Fibroblast of lung (primary cell): ENCODE results near the gene LHFPL4.

Experiments used
- CTCF ChIP-seq, 2 donors: IDR thresholded peaks in 1 of 2; conservative IDR thresholded peaks in 1 of 2; 1 replicate in 1 of 2; 2 replicates in 1 of 2; pipeline ENCODE4 v1.5.1; 2011 to 2012; ENCODE audit warnings: low read length in 2 of 2, control low read depth in 1 of 2, inconsistent platforms in 1 of 2, low read depth in 1 of 2, mild to moderate bottlenecking in 1 of 2
- EZH2 ChIP-seq: IDR thresholded peaks from 2 replicates; pipeline ENCODE4 v1.5.1; 2012; ENCODE audit warnings: low read length, control low read depth, mild to moderate bottlenecking; ENCODE audit errors: missing control alignments

- TF ChIP-seq CTCF (conservative IDR thresholded peaks at IDR 0.05 in 1 of 2, IDR thresholded peaks at IDR 0.05 in 1 of 2; ENCODE audit: low read depth in 1 of 2, low read length in 2 of 2): no peak
- TF ChIP-seq EZH2: no peak
Observed at GRCh38 chr3:9542182-9542581, 11.4 kb downstream of the LHFPL4 start.
